ENCODE results near the gene ACAA1. TPM values are rescaled to one million over a fixed set of nuclear protein-coding genes. Genes with fewer than 3 reads are reported as not detected.

ACAA1 gene
- polyA plus RNA-seq, 1 of the 3 experiments (the other 2 are of a cell fraction): 86.4 TPM

DNA sequence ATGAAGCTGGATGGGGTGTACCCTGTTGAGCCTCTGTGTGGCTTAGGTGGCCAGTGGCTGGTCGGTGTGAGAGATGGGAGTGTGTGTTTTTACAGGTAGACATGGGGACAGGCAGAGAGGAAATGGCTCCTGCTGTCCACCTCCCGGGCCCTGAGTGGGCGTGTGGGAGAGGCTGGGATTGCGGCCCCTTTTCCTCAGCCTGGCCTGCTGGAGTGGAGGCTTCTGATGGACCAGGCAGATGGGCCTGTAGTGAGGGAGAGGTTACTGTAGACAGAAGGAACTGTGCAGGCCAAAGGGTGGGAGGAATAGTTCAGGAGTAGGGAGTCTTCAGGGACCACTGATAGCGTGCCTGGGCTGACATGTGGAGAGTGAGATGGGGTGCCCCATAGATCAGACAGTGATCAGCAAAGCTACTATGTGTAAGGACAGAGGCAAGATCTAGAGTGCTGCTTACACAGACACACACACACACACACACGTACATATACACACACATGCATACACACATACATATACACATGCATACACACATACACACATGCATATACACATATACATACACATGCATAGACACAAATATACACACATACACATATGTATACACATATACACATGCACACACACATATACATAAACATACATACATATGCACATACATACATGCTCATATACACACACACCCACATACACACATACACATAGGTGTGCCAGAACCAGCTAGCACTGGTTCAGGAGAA, 26.4 kb downstream of the ACAA1 start:
- H3K27ac ChIP-seq (ENCODE audit: low read depth in 2 of 2, low read length in 1 of 2): no peak overlapping the region
- no peak overlapping the region for H3K4me2 ChIP-seq
- POLR2A ChIA-PET: no interaction called here
- TF ChIP-seq, protein P1, sequence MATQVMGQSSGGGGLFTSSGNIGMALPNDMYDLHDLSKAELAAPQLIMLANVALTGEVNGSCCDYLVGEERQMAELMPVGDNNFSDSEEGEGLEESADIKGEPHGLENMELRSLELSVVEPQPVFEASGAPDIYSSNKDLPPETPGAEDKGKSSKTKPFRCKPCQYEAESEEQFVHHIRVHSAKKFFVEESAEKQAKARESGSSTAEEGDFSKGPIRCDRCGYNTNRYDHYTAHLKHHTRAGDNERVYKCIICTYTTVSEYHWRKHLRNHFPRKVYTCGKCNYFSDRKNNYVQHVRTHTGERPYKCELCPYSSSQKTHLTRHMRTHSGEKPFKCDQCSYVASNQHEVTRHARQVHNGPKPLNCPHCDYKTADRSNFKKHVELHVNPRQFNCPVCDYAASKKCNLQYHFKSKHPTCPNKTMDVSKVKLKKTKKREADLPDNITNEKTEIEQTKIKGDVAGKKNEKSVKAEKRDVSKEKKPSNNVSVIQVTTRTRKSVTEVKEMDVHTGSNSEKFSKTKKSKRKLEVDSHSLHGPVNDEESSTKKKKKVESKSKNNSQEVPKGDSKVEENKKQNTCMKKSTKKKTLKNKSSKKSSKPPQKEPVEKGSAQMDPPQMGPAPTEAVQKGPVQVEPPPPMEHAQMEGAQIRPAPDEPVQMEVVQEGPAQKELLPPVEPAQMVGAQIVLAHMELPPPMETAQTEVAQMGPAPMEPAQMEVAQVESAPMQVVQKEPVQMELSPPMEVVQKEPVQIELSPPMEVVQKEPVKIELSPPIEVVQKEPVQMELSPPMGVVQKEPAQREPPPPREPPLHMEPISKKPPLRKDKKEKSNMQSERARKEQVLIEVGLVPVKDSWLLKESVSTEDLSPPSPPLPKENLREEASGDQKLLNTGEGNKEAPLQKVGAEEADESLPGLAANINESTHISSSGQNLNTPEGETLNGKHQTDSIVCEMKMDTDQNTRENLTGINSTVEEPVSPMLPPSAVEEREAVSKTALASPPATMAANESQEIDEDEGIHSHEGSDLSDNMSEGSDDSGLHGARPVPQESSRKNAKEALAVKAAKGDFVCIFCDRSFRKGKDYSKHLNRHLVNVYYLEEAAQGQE (IDR thresholded peaks at IDR 0.05; ENCODE audit: low read depth, low read length): no peak
- TF ChIP-seq, protein P2, sequence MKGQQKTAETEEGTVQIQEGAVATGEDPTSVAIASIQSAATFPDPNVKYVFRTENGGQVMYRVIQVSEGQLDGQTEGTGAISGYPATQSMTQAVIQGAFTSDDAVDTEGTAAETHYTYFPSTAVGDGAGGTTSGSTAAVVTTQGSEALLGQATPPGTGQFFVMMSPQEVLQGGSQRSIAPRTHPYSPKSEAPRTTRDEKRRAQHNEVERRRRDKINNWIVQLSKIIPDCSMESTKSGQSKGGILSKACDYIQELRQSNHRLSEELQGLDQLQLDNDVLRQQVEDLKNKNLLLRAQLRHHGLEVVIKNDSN (IDR thresholded peaks at IDR 0.05; ENCODE audit: borderline replicate concordance, low read depth): no peak
- no peak for TF ChIP-seq TAF1 (IDR thresholded peaks at IDR 0.05; ENCODE audit: borderline replicate concordance, low read depth, low read length)
- no peaks in the 10 kb centered on the region for H4K20me1 ChIP-seq (ENCODE audit: insufficient read depth)
- DNase-seq: no peak
- no peaks in the 10 kb centered on the region for H3K4me1 ChIP-seq (ENCODE audit: control insufficient read depth in 1 of 2, insufficient read depth in 2 of 2, low read depth in 1 of 2, low read length in 1 of 2)
- WGBS (ENCODE audit: low lambda C conversion rate): 73% methylated on average over 6 of the region's 6 CpGs
- no peaks in the 10 kb centered on the region for H3K36me3 ChIP-seq (replicated peaks in 1 of 2; ENCODE audit: control insufficient read depth in 1 of 2, insufficient read depth in 2 of 2, low read length in 1 of 2)
- H2AFZ ChIP-seq (ENCODE audit: low read depth): no peak overlapping the region
- H3K9me3 ChIP-seq: peaks cover 7% of the 10 kb centered on the region; the same call in 1 of the 2 replicates
- CTCF ChIA-PET: interaction anchor here (1.6 kb wide), 1 partner anchor 7 kb away, joined by 5 read pairs; no protein-coding TSS in a partner anchor
- H3F3A ChIP-seq (replicated peaks; ENCODE audit: insufficient read depth): no peaks in the 10 kb centered on the region
- no peaks in the 10 kb centered on the region for H3K9me2 ChIP-seq
- no peak overlapping the region for H3K9ac ChIP-seq
- H3K4me3 ChIP-seq (ENCODE audit: low read depth in 2 of 2, low read length in 1 of 2): no peak overlapping the region
- no peaks in the 10 kb centered on the region for H3K79me2 ChIP-seq (ENCODE audit: insufficient read depth)
- H3K27me3 ChIP-seq (ENCODE audit: insufficient read depth): no peaks in the 10 kb centered on the region

DNA sequence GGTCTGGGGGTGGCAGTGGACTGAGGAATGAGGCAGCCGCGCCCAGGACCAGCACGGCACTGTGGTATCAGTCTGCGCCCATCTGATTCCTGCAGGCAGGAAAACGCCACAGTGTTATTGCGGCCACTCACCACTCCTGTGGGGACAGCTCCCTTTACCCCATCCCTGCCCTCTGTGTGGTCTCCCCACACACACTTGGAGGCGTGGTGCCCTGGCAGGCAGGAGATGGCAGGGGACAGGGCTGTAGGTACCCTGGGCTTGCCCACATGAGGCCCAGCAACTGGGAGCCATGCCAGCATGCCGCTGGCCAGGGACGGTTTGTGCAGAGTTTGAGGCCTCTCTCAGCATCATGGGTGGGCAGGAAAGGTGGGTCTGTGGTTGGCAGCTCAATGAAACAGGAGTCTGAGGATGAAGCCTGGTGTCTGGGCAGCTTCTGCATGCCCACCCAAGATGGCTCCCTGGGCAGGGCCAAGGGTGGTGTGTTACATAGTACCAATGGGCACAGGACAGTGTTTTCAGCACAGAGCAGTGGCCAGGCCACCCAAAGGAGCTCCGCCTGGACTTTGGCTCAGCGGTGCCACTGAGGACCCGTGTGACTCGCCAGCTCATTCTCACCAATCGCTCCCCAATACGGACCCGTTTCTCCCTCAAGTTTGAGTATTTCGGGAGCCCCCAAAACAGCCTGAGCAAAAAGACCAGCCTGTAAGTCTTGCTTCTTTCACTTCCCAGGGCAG, 27.2 kb downstream of the ACAA1 start:
- 83% methylated on average over 6 of the region's 17 CpGs for WGBS (ENCODE audit: low lambda C conversion rate)
- DNase-seq: no peak
- H3K79me2 ChIP-seq (ENCODE audit: insufficient read depth): no peaks in the 10 kb centered on the region
- no peaks in the 10 kb centered on the region for H3K36me3 ChIP-seq (replicated peaks in 1 of 2; ENCODE audit: control insufficient read depth in 1 of 2, insufficient read depth in 2 of 2, low read length in 1 of 2)
- H3K9ac ChIP-seq: no peak overlapping the region
- POLR2A ChIA-PET: no interaction called here
- no peaks in the 10 kb centered on the region for H3F3A ChIP-seq (replicated peaks; ENCODE audit: insufficient read depth)
- H3K9me2 ChIP-seq: no peaks in the 10 kb centered on the region
- no peaks in the 10 kb centered on the region for H3K27me3 ChIP-seq (ENCODE audit: insufficient read depth)
- no peaks in the 10 kb centered on the region for H4K20me1 ChIP-seq (ENCODE audit: insufficient read depth)
- H3K4me3 ChIP-seq (ENCODE audit: low read depth in 2 of 2, low read length in 1 of 2): no peak overlapping the region
- peaks cover 12% of the 10 kb centered on the region for H3K9me3 ChIP-seq
- H3K4me2 ChIP-seq: no peak overlapping the region
- CTCF ChIA-PET: interaction anchor here (1.0 kb wide), 1 partner anchor 370 kb away, joined by 6 read pairs; no protein-coding TSS in a partner anchor
- H3K4me1 ChIP-seq (ENCODE audit: control insufficient read depth in 1 of 2, insufficient read depth in 2 of 2, low read depth in 1 of 2, low read length in 1 of 2): no peaks in the 10 kb centered on the region
- H3K27ac ChIP-seq (ENCODE audit: low read depth in 2 of 2, low read length in 1 of 2): no peak overlapping the region
- H2AFZ ChIP-seq (ENCODE audit: low read depth): no peak overlapping the region
- TF ChIP-seq RFX5 (IDR thresholded peaks at IDR 0.05; ENCODE audit: low read length) (no peak), EZH2phosphoT487 (IDR thresholded peaks at IDR 0.05; ENCODE audit: borderline replicate concordance, low read depth) (no peak), POLR2AphosphoS5 (IDR thresholded peaks at IDR 0.05; ENCODE audit: low read depth, low read length) (no peak), RCOR1 (IDR thresholded peaks at IDR 0.05; ENCODE audit: low read length) (no peak), ELF1 (IDR thresholded peaks at IDR 0.05) (no peak), SIN3A (IDR thresholded peaks at IDR 0.05; ENCODE audit: borderline replicate concordance, low read depth, low read length) (no peak), FOXM1 (IDR thresholded peaks at IDR 0.05; ENCODE audit: low read depth) (no peak), YY1 (IDR thresholded peaks at IDR 0.05; ENCODE audit: low read depth) (no peak), MXI1 (IDR thresholded peaks at IDR 0.05; ENCODE audit: low read depth, low read length) (no peak), EP300 (IDR thresholded peaks at IDR 0.05; ENCODE audit: borderline replicate concordance in 1 of 2, low read depth in 1 of 2, low read length in 1 of 2) (no peak), RXRA (IDR thresholded peaks at IDR 0.05; ENCODE audit: borderline replicate concordance, low read depth) (no peak), NFIC (IDR thresholded peaks at IDR 0.05; ENCODE audit: borderline replicate concordance) (no peak), TCF12 (IDR thresholded peaks at IDR 0.05) (no peak)
- TF ChIP-seq, protein P3, sequence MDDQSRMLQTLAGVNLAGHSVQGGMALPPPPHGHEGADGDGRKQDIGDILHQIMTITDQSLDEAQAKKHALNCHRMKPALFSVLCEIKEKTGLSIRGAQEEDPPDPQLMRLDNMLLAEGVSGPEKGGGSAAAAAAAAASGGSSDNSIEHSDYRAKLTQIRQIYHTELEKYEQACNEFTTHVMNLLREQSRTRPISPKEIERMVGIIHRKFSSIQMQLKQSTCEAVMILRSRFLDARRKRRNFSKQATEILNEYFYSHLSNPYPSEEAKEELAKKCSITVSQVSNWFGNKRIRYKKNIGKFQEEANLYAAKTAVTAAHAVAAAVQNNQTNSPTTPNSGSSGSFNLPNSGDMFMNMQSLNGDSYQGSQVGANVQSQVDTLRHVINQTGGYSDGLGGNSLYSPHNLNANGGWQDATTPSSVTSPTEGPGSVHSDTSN (IDR thresholded peaks at IDR 0.05): no peak
- TF ChIP-seq, protein P4, sequence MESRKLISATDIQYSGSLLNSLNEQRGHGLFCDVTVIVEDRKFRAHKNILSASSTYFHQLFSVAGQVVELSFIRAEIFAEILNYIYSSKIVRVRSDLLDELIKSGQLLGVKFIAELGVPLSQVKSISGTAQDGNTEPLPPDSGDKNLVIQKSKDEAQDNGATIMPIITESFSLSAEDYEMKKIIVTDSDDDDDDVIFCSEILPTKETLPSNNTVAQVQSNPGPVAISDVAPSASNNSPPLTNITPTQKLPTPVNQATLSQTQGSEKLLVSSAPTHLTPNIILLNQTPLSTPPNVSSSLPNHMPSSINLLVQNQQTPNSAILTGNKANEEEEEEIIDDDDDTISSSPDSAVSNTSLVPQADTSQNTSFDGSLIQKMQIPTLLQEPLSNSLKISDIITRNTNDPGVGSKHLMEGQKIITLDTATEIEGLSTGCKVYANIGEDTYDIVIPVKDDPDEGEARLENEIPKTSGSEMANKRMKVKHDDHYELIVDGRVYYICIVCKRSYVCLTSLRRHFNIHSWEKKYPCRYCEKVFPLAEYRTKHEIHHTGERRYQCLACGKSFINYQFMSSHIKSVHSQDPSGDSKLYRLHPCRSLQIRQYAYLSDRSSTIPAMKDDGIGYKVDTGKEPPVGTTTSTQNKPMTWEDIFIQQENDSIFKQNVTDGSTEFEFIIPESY (IDR thresholded peaks at IDR 0.05; ENCODE audit: borderline replicate concordance, low read depth): no peak
- TF ChIP-seq, protein P5, sequence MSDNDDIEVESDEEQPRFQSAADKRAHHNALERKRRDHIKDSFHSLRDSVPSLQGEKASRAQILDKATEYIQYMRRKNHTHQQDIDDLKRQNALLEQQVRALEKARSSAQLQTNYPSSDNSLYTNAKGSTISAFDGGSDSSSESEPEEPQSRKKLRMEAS (IDR thresholded peaks at IDR 0.05; ENCODE audit: low read depth): no peak
